Mesodermal cell (in vitro differentiated cells): Measurements from ENCODE around the gene GSTT4.
"Not testable (repeated sequence)": the region's sequence is repeated elsewhere in the genome, so short reads cannot be mapped to it uniquely, and the experiment has no call there.

Source experiments
- H3K27ac ChIP-seq: 2 replicates; pipeline ENCODE4 v1.7.0; 2013; ENCODE audit warnings: mild to moderate bottlenecking, low read depth, low read length, moderate library complexity; ENCODE audit not compliant: severe bottlenecking
- H3K36me3 ChIP-seq: 2 replicates; pipeline ENCODE4 v1.7.1; 2013; ENCODE audit warnings: mild to moderate bottlenecking, low read length, moderate library complexity; ENCODE audit not compliant: control insufficient read depth, insufficient read depth
- H3K4me1 ChIP-seq: one replicate; pipeline ENCODE4 v1.7.1; 2013; ENCODE audit warnings: mild to moderate bottlenecking, low read length; ENCODE audit not compliant: insufficient read depth, control insufficient read depth, poor library complexity, severe bottlenecking
- H3K4me3 ChIP-seq: 2 replicates; pipeline ENCODE4 v1.7.0; 2013; ENCODE audit warnings: low read length, control low read depth, mild to moderate bottlenecking; ENCODE audit not compliant: insufficient read depth, poor library complexity, severe bottlenecking; ENCODE audit errors: extremely low read depth
- H3K9me3 ChIP-seq: 2 replicates; pipeline ENCODE4 v1.7.1; 2013; ENCODE audit warnings: mild to moderate bottlenecking, low read length, moderate library complexity; ENCODE audit not compliant: control insufficient read depth
- WGBS, 2 experiments: methylation state at CpG; one replicate each; pipeline ENCODE4 v1.1.5; 2013; ENCODE audit warnings: missing lambda C conversion rate in 2 of 2; ENCODE audit not compliant: insufficient coverage in 2 of 2; 5-methylcytosine and 5-hydroxymethylcytosine counted together

Gene GSTT4

GRCh38 chr22:23989583-23990244 is 15.5 kb downstream of the GSTT4 start:
- 57 to 80% methylated on average over 1 of the region's 3 CpGs for WGBS, 2 experiments
- H3K36me3 ChIP-seq, H3K4me1 ChIP-seq, H3K9me3 ChIP-seq, H3K4me3 ChIP-seq, H3K27ac ChIP-seq: not testable (repeated sequence)

- H3K27ac ChIP-seq, H3K4me3 ChIP-seq, H3K9me3 ChIP-seq, H3K4me1 ChIP-seq, H3K36me3 ChIP-seq: not testable (repeated sequence)
- WGBS, 2 experiments, result no CpG with 5 or more reads among the region's 4 CpGs
These were observed 18.6 kb downstream of the GSTT4 start for GRCh38 chr22:23986538-23987178.

- H3K27ac ChIP-seq, H3K4me3 ChIP-seq, H3K36me3 ChIP-seq, H3K9me3 ChIP-seq, H3K4me1 ChIP-seq: not testable (repeated sequence)
- WGBS, 2 experiments, result 77 to 90% methylated on average over 3 to 7 of the region's 8 CpGs
These were observed 19.2 kb downstream of the GSTT4 start for GRCh38 chr22:23986089-23986488.

GRCh38 chr22:23984430-23984829 is 20.8 kb downstream of the GSTT4 start:
- H3K9me3 ChIP-seq, result no peaks in the 10 kb centered on the region
- no peak overlapping the region for H3K27ac ChIP-seq
- 33% methylated on average over 1 of the region's 6 CpGs; no CpG with 5 or more reads in 1 of the 2 experiments for WGBS, 2 experiments
- no peak overlapping the region for H3K4me3 ChIP-seq
- no peaks in the 10 kb centered on the region for H3K36me3 ChIP-seq
- no peaks in the 10 kb centered on the region for H3K4me1 ChIP-seq

- H3K4me3 ChIP-seq, H3K36me3 ChIP-seq, H3K9me3 ChIP-seq, H3K4me1 ChIP-seq, H3K27ac ChIP-seq: not testable (repeated sequence)
- no CpG with 5 or more reads among the region's 7 CpGs for WGBS, 2 experiments
These were observed 24.7 kb downstream of the GSTT4 start for GRCh38 chr22:23980567-23980966.

GRCh38 chr22:23979557-23980240 is 25.6 kb downstream of the GSTT4 start, which contains the start of gene GSTT2:
Gene GSTT2, plus strand, starts transcription at chr22:23980134.
- not testable (repeated sequence) for H3K4me1 ChIP-seq, H3K27ac ChIP-seq, H3K9me3 ChIP-seq, H3K4me3 ChIP-seq, H3K36me3 ChIP-seq
- no CpG with 5 or more reads among the region's 41 CpGs for WGBS, 2 experiments

- H3K4me1 ChIP-seq, H3K4me3 ChIP-seq, H3K9me3 ChIP-seq, H3K27ac ChIP-seq, H3K36me3 ChIP-seq: not testable (repeated sequence)
- 96% methylated on average over 4 of the region's 12 CpGs; no CpG with 5 or more reads in 1 of the 2 experiments for WGBS, 2 experiments
These were observed 27.9 kb downstream of the GSTT4 start for GRCh38 chr22:23977304-23977703.

GRCh38 chr22:23974836-23975352 is 30.4 kb downstream of the GSTT4 start:
- not testable (repeated sequence) for H3K4me1 ChIP-seq, H3K4me3 ChIP-seq, H3K9me3 ChIP-seq, H3K27ac ChIP-seq
- 29% methylated on average over 5 of the region's 27 CpGs; no CpG with 5 or more reads in 1 of the 2 experiments for whole genome bisulfite sequencing, 2 experiments
- H3K36me3 ChIP-seq, result peaks cover 22% of the 10 kb centered on the region

GRCh38 chr22:23974345-23974744 is 30.9 kb downstream of the GSTT4 start, which contains the start of gene DDT:
Gene DDT, minus strand, starts transcription at chr22:23974441. Its CDS starts 27 bp downstream, at chr22:23974414.
- not testable (repeated sequence) for H3K4me1 ChIP-seq, H3K4me3 ChIP-seq, H3K9me3 ChIP-seq, H3K27ac ChIP-seq
- H3K36me3 ChIP-seq, result peaks cover 26% of the 10 kb centered on the region
- WGBS, 2 experiments, result no CpG with 5 or more reads among the region's 29 CpGs

GRCh38 chr22:23971927-23972326 is 33.3 kb downstream of the GSTT4 start:
- H3K9me3 ChIP-seq, H3K4me3 ChIP-seq, H3K4me1 ChIP-seq, H3K27ac ChIP-seq: not testable (repeated sequence)
- whole genome bisulfite sequencing, 2 experiments, result 100% methylated on average over 3 of the region's 3 CpGs; no CpG with 5 or more reads in 1 of the 2 experiments
- H3K36me3 ChIP-seq, result peaks cover 31% of the 10 kb centered on the region
